T-helper 1 cell treated with Interleukin-12 subunit alpha and Interleukin-12 subunit beta and Interleukin-4 antibody, amounts not matched to agents 30 μg/mL and 1 μg/mL, for 36 hours (primary cell): Measurements from ENCODE around the gene PCNX2.

Experiments
- H3K27ac Mint-ChIP-seq: one replicate; pipeline ENCODE4 v1.8.0; 2021; ENCODE audit warnings: mild to moderate bottlenecking, mixed read lengths
- H3K27me3 Mint-ChIP-seq: one replicate; pipeline ENCODE4 v1.8.0; 2021; ENCODE audit warnings: low read depth, mixed read lengths
- H3K36me3 Mint-ChIP-seq: one replicate; pipeline ENCODE4 v1.8.0; 2021; ENCODE audit warnings: low read depth, mixed read lengths
- H3K4me1 Mint-ChIP-seq: one replicate; pipeline ENCODE4 v1.8.0; 2021; ENCODE audit warnings: low read depth, mixed read lengths
- H3K4me3 Mint-ChIP-seq: one replicate; pipeline ENCODE4 v1.8.0; 2021; ENCODE audit warnings: mild to moderate bottlenecking, moderate library complexity, mixed read lengths
- H3K9me3 Mint-ChIP-seq: one replicate; pipeline ENCODE4 v1.8.0; 2021; ENCODE audit warnings: mixed read lengths

PCNX2 gene

GRCh38 chr1:233257786-233258185 is 37.7 kb downstream of the PCNX2 start:
- Mint-ChIP-seq H3K4me1 (peaks cover 16% of the 10 kb centered on the region), H3K27ac (no peak overlapping the region), H3K4me3 (no peak overlapping the region), H3K36me3 (peaks cover 41% of the 10 kb centered on the region), H3K27me3 (no peaks in the 10 kb centered on the region), H3K9me3 (no peaks in the 10 kb centered on the region)

GRCh38 chr1:233256789-233257188 is 38.7 kb downstream of the PCNX2 start:
- Mint-ChIP-seq H3K4me3 (no peak overlapping the region), H3K4me1 (peaks cover 14% of the 10 kb centered on the region), H3K27me3 (no peaks in the 10 kb centered on the region), H3K36me3 (peaks cover 39% of the 10 kb centered on the region), H3K27ac (no peak overlapping the region), H3K9me3 (no peaks in the 10 kb centered on the region)

GRCh38 chr1:233256191-233256590 is 39.3 kb downstream of the PCNX2 start:
- Mint-ChIP-seq H3K4me1 (peaks cover 10% of the 10 kb centered on the region), H3K4me3 (no peak overlapping the region), H3K27ac (peak overlapping the region; percentile 60), H3K36me3 (peaks cover 38% of the 10 kb centered on the region), H3K27me3 (no peaks in the 10 kb centered on the region), H3K9me3 (no peaks in the 10 kb centered on the region)

GRCh38 chr1:233255145-233255544 is 40.4 kb downstream of the PCNX2 start:
- Mint-ChIP-seq H3K27me3 (no peaks in the 10 kb centered on the region), H3K9me3 (no peaks in the 10 kb centered on the region), H3K4me3 (no peak overlapping the region), H3K27ac (no peak overlapping the region), H3K36me3 (peaks cover 40% of the 10 kb centered on the region), H3K4me1 (peaks cover 6% of the 10 kb centered on the region)

GRCh38 chr1:233253832-233254331 is 41.6 kb downstream of the PCNX2 start:
- H3K4me3 Mint-ChIP-seq, result no peak overlapping the region
- H3K4me1 Mint-ChIP-seq, result peaks cover 4% of the 10 kb centered on the region
- H3K9me3 Mint-ChIP-seq, result no peaks in the 10 kb centered on the region
- peaks cover 39% of the 10 kb centered on the region for H3K36me3 Mint-ChIP-seq
- no peak overlapping the region for H3K27ac Mint-ChIP-seq
- no peaks in the 10 kb centered on the region for H3K27me3 Mint-ChIP-seq

- Mint-ChIP-seq H3K9me3 (no peaks in the 10 kb centered on the region), H3K27me3 (no peaks in the 10 kb centered on the region), H3K4me3 (no peak overlapping the region), H3K4me1 (peaks cover 3% of the 10 kb centered on the region), H3K36me3 (peaks cover 38% of the 10 kb centered on the region), H3K27ac (no peak overlapping the region)
Measured at GRCh38 chr1:233253231-233253831, 42.2 kb downstream of the PCNX2 start.

- H3K27ac Mint-ChIP-seq, result no peak overlapping the region
- H3K36me3 Mint-ChIP-seq, result peaks cover 33% of the 10 kb centered on the region
- H3K4me3 Mint-ChIP-seq, result no peak overlapping the region
- H3K27me3 Mint-ChIP-seq, result no peaks in the 10 kb centered on the region
- peaks cover 3% of the 10 kb centered on the region for H3K4me1 Mint-ChIP-seq
- no peaks in the 10 kb centered on the region for H3K9me3 Mint-ChIP-seq
Measured at GRCh38 chr1:233252441-233252840, 43.1 kb downstream of the PCNX2 start.

- Mint-ChIP-seq H3K36me3 (peaks cover 34% of the 10 kb centered on the region), H3K27ac (no peak overlapping the region), H3K9me3 (no peaks in the 10 kb centered on the region), H3K27me3 (no peaks in the 10 kb centered on the region), H3K4me1 (peaks cover 1% of the 10 kb centered on the region), H3K4me3 (no peak overlapping the region)
Measured at GRCh38 chr1:233251201-233251720, 44.3 kb downstream of the PCNX2 start.

GRCh38 chr1:233248014-233248413 is 47.5 kb downstream of the PCNX2 start:
- Mint-ChIP-seq H3K27me3 (no peaks in the 10 kb centered on the region), H3K4me1 (peaks cover 6% of the 10 kb centered on the region), H3K4me3 (no peak overlapping the region), H3K9me3 (no peaks in the 10 kb centered on the region), H3K36me3 (peaks cover 39% of the 10 kb centered on the region), H3K27ac (no peak overlapping the region)

- Mint-ChIP-seq H3K27me3 (no peaks in the 10 kb centered on the region), H3K4me3 (no peak overlapping the region), H3K4me1 (peaks cover 6% of the 10 kb centered on the region), H3K36me3 (peaks cover 39% of the 10 kb centered on the region), H3K27ac (no peak overlapping the region), H3K9me3 (no peaks in the 10 kb centered on the region)
Measured at GRCh38 chr1:233246965-233247364, 48.6 kb downstream of the PCNX2 start.

GRCh38 chr1:233245191-233245765 is 50.2 kb downstream of the PCNX2 start:
- H3K4me3 Mint-ChIP-seq, result no peak overlapping the region
- peaks cover 27% of the 10 kb centered on the region for H3K36me3 Mint-ChIP-seq
- no peak overlapping the region for H3K27ac Mint-ChIP-seq
- peaks cover 7% of the 10 kb centered on the region for H3K4me1 Mint-ChIP-seq
- H3K9me3 Mint-ChIP-seq, result no peaks in the 10 kb centered on the region
- no peaks in the 10 kb centered on the region for H3K27me3 Mint-ChIP-seq

- Mint-ChIP-seq H3K4me1 (peaks cover 7% of the 10 kb centered on the region), H3K27ac (no peak overlapping the region), H3K9me3 (no peaks in the 10 kb centered on the region), H3K36me3 (peaks cover 23% of the 10 kb centered on the region), H3K27me3 (no peaks in the 10 kb centered on the region), H3K4me3 (no peak overlapping the region)
Measured at GRCh38 chr1:233244183-233244582, 51.3 kb downstream of the PCNX2 start.

- Mint-ChIP-seq H3K27ac (no peak overlapping the region), H3K36me3 (peaks cover 16% of the 10 kb centered on the region), H3K9me3 (no peaks in the 10 kb centered on the region), H3K27me3 (no peaks in the 10 kb centered on the region), H3K4me1 (peaks cover 7% of the 10 kb centered on the region), H3K4me3 (no peak overlapping the region)
Measured at GRCh38 chr1:233242827-233243483, 52.6 kb downstream of the PCNX2 start.

- Mint-ChIP-seq H3K36me3 (peaks cover 12% of the 10 kb centered on the region), H3K27me3 (no peaks in the 10 kb centered on the region), H3K4me1 (peaks cover 7% of the 10 kb centered on the region), H3K27ac (no peak overlapping the region), H3K9me3 (no peaks in the 10 kb centered on the region), H3K4me3 (no peak overlapping the region)
Measured at GRCh38 chr1:233241759-233242158, 53.8 kb downstream of the PCNX2 start.
